ENCODE data around the gene RSPH9.

RSPH9 gene, protein sequence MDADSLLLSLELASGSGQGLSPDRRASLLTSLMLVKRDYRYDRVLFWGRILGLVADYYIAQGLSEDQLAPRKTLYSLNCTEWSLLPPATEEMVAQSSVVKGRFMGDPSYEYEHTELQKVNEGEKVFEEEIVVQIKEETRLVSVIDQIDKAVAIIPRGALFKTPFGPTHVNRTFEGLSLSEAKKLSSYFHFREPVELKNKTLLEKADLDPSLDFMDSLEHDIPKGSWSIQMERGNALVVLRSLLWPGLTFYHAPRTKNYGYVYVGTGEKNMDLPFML

DNA sequence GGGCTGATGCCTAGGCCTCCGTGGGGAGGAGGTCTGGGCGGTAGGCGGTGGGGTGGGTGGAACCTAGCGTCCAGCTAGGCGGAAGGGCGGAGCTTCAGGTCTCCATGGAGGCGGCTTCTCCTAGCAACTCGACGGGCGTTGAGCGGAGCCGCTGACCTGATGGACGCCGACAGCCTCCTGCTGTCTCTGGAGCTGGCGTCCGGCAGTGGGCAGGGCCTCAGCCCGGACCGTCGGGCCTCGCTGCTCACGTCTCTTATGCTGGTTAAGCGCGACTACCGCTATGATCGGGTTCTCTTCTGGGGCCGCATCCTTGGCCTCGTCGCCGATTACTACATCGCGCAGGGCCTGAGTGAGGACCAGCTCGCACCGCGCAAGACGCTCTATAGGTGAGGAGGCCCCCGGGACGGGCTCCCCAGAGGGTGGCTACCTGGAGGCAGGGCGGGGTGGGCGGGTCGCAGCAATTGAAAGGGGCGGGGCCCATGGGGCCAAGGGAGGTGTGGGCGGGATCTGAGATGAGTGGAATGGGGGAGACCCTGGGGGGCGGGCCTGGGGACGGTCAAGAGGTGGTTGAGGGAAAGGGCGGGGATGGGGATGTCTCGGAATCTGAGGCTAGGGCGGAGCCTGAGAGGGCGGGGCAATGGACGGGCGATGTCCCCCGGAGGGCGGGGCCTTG, at the start of gene RSPH9:
Gene RSPH9 (plus strand): TSS at position 97 of the 673 bp plus-strand sequence. CDS start 63 bp downstream, at position 160.
- DNase-seq = peak; percentile 72 to 74

DNA sequence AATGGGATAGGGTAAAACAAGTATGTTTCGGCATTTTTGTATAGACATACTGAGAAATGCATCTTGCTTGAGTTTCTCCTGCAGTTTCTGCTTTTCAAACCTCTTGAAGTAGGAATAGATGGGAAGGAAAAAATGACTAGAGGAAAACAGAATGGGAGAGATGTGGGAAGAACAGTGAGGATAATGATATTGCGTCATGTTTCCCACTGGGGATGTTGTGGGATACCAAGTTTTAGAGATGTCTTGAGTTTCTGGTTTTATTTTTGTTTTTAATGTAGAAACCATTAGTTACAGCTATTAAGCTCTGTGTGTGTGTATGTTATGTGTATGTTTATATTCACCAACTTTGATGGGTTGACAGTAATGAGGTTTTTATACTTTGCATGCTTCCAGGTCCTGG, 44.2 kb upstream of the RSPH9 start:
- no peak for DNase-seq

DNA sequence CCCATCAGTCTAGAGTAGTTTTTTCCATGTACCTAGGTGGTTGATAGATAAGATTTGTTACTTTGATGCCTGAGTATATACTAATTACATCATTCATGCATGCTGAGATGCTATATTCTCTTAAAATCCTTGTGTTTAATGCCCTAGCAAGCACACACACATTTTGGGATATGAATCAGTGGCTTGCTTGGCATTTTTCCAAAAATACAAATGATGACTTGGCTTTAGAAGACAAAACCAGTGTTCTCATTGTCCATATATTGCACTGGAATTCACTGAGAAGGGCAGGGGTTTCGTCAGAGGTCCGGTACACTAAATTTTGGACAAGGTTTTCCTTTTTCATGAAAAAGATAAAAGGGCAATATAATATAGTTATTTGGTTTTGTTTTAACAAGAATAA, 40.7 kb upstream of the RSPH9 start:
- DNase-seq = no peak

DNA sequence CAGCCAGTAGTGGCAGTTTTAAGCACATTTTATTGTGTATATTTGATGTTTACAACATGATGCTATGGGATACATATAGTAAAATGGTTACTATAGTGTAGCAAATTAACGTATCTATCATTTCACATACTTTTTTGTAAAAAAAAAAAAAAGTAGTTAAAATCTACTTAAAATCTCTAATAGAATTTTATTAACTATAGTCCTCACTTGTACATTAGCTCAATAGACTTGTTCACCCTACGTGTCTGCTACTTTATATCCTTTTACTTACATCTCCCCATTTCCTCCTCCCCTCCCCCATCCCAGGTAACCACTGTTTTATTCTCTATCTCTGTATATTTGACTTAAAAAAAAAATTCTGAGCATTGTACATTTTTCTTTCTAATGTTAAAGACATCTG, 38.8 kb upstream of the RSPH9 start:
- DNase-seq = no peak

DNA sequence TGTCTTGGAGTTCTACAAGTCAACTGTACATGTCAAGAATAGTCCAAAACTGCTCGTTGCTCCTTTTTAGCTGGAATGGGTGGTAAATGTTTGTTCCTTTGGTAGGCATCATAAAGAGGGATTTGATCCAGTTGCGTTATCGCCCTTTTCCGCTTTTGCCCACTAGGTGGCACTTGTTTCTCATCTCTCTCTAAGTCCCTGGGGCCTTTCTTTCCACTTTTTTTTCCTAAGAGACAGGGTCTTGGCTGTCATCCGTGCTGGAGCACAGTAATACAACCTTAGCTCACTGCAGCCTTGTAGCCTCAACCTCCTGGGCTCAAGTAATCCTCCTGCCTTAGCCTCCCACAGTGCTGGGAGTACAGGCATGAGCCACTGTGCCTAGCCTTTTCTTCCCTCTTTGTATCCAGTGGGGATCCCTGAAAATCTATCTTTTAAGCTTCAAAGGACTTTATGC, 36.5 kb upstream of the RSPH9 start:
- DNase-seq = peak; percentile 37 to 58

DNA sequence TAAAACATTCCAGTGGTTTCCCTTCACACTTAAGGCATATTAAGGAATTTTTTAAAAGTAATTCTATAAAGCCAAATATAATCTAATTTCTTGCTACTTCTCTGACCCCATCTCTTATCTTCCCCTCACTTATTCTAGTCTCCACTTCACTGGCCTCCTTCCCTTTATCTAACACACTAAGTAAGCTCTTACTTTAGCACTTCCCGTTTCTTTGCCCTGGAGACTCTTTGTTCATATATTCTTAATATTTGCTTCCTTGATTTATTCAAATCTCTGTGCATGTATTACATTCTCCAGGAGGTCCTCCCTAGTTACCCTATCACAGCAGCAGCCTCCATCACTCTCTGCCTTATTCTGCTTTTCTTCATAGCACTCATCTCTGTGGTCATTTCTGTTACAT, 36.0 kb upstream of the RSPH9 start:
- DNase-seq = no peak

DNA sequence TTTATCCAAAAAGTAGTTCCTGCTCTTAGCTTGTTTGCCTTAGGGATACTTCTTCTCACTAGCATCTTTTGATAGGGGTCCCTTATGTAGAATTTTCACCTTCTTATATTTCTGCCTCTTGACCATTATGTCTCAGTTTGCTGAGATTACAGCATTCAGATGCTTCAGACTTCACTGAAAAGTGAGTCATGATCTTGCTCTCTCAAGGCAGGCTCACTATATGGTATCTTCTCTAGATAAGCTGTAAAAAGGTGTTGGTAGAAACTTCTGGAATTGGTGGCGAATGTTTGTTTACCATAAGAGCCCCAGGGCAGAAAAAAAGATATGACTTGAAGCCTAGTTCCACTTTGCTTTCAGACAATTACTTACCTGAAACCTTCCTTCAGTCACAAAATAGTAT, 35.4 kb upstream of the RSPH9 start:
- no peak for DNase-seq

DNA sequence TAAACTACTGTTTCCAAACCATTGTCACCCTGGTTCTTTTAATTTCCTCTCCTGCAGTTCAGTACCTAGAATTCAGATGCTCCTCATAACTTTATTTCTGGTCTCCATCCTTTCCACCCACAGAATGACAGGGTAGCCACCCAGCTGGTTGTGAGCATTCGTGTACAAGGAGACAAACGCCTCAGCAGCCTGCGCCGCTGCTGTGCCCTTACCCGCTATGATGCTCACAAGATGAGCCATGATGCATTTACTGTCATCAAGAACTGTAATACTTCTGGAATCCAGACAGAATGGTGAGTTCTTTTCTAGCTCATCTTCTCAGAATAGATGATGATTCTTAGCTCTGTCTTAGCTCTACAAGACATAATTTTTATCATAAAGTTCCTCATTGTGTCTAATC, 34.4 kb upstream of the RSPH9 start:
- no peak for DNase-seq

DNA sequence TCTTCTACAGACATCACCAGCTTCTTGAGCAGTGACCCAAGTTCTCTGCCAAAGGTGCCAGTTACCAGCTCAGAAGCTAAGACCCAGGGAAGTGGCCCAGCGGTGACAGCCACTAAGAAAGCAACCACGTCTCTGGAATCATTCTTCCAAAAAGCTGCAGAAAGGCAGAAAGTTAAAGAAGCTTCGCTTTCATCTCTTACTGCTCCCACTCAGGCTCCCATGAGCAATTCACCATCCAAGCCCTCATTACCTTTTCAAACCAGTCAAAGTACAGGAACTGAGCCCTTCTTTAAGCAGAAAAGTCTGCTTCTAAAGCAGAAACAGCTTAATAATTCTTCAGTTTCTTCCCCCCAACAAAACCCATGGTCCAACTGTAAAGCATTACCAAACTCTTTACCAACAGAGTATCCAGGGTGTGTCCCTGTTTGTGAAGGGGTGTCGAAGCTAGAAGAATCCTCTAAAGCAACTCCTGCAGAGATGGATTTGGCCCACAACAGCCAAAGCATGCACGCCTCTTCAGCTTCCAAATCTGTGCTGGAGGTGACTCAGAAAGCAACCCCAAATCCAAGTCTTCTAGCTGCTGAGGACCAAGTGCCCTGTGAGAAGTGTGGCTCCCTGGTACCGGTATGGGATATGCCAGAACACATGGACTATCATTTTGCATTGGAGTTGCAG, 31.0 kb upstream of the RSPH9 start:
- DNase-seq = no peak

DNA sequence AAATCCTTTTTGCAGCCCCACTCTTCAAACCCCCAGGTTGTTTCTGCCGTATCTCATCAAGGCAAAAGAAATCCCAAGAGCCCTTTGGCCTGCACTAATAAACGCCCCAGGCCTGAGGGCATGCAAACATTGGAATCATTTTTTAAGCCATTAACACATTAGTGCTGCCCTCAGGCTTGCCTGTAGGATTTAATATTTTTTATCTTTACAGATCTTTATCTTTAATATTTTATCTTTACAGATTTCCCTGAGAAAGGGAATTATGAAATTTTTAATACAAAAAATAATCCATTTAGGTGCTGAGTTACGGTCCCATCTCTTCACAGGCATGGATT, 30.5 kb upstream of the RSPH9 start:
- no peak for DNase-seq

DNA sequence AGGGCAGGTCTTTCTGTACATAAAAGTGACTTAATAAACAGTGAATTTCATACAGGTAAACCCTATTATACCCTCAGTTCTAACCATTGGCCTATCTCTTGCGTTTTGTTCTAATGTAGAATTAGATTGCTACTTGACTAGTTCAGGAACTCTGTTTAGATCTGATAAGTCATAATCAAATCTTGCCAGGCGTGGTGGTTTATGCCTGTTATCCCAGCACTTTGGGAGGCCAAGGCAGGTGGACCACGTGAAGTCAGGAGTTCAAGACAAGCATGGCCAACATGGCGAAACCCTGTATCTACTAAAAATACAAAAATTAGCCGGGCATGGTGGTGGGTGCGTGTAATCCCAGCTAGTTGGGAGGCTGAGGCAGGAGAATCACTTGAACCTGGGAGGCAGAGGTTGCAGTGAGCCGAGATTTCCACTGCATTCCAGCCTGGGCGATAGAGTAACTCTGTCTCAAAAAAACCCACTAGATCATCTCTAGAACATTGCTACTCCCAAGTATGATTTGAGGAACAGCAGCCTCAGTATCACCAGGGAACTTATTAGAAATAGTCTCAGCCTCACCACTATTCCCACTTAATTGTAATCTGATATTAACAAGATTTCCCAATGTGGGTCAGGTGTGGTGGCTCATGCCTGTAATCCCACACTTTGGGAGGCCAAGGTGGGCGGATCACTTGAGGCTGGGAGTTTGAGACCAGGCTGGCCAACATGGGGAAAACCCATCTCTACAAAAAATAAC, 27.9 kb upstream of the RSPH9 start:
- no peak for DNase-seq

DNA sequence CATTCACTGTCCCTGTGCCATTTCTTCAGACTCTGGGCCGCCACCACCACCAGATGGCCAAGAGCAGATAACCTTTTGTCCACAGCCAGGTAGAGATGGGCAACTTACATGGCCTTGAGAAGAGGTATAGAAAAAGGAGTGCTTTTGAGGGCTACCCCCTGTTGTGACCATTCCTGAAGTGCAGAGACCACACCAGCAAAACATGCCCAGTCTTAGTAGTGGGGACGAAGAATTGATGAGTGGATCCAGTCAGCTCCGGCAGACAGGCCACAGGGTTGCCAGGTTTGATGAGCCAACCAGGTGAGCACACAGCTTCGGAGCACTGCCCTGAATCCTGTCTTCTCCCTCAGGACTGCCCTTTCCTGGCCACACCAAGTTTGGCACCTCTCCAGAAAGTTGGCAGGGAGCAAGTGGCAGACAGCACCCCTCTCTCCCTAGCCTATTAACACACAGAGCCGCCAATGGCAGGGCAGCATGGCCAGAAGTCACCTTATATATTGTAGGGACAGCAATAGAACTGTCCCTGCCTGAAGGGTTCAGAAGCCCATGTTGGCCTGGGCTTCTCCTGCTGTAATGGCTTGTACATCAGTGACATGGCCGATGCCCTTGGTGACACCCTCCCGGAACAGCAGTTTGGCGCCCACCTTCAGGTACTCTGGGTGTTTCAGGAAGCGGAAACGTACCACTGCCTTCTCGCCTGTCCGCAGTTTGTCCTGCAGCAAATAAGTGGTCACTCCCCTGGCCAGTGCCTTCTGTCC, 23.6 kb upstream of the RSPH9 start:
- DNase-seq = no peak

DNA sequence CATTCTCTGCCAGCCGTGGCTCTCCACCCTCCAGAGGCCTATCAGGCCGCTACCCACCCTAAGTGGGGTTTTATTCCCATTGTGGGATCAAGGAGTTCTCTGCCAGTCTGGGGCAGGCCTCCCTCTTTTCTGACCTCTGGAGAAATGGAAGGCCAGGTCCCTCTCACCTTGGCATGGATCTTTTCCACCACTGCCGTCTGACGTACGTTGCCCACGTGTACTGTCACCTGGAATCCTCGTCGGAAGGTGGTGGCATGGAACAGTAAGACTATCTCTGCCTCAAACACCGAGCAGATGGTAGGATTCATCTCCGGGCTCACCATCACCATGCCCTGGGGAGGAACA, 23.0 kb upstream of the RSPH9 start:
- DNase-seq = no peak

DNA sequence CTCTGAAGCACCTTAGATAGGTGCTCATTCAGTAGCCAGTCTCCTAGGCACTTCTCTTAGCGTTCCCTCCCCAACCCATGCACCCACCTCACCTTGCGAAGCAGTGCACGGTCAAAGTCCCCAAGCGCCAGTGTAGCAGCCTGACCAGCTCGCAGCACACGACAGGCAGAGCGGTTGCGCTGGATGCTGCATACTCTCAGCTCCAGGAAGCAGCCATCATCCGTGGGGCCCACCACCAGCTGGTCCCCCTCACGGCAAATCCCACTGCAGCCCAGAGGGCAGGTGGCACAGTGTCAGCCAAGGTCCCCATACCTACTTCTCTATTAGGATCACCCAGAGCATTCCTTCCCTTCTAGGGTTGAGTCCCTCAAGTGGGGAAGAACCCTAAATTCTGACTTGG, 22.3 kb upstream of the RSPH9 start:
- DNase-seq = no peak

DNA sequence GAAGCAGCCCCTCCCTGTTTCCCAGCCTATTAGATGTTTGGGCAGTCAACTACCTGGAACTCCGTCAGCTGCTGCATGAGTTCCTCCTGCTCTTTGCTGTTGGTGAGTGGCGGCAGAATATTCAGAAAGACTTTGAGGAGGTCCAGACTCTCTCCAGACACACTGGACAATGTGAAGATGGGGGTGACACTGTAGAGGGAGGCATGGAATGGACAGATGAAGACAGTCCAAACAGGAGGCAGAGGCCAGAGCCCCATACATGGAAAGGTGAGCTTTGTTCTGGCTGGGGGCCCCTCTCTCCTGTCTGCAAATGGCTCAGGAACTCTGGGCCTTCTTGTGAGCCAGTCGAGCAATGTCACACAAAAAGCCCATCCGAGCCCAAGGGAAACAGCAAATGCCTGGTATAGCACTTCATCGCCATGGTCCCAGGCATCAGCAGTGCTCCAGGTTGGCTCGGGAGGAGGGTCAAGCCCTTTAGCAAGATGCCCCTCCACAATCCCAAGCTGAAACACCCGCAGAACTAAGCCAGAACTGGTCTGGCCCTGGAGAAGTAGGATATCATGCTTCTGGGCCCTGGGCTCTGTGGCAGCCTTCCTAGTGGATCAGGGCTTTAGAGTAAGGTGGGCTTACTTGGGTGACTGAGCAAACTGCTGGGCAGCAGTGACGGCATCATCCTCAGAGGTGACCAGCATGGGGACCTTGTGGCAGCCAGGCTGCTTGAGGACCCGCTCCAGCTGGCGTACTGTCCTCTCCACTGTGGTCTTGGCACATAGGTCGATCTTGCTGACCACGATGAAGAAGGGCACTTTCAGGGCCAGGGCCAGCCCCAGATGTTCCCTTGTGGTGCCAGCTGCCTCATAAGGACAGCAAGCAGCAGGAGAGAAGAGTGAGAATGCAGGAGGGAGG, 20.7 kb upstream of the RSPH9 start:
- no peak for DNase-seq

DNA sequence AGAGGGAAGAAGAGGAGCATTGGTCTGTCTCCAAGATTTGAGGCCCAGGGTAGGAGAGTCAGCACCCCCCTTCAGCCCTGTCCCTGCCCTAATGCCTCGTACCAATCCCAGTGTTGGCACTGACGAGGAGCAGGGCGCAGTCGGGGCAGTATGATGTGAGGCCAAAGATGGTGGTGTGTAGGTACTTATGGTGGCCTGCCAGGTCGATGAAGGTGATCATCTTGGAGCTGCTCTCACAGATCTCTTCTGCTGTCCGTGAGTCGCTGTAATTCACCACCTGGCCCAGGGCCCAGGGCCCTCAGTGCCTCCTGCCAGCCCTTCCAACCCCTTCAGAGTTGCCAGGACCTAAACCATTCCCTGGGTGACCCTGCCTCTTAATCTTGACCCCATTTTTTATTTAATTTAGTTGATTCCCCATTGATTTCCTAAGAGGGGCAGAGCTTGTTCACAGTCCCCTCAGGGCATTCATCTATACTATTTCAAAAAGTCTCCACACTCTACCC, 20.0 kb upstream of the RSPH9 start:
- DNase-seq = no peak

DNA sequence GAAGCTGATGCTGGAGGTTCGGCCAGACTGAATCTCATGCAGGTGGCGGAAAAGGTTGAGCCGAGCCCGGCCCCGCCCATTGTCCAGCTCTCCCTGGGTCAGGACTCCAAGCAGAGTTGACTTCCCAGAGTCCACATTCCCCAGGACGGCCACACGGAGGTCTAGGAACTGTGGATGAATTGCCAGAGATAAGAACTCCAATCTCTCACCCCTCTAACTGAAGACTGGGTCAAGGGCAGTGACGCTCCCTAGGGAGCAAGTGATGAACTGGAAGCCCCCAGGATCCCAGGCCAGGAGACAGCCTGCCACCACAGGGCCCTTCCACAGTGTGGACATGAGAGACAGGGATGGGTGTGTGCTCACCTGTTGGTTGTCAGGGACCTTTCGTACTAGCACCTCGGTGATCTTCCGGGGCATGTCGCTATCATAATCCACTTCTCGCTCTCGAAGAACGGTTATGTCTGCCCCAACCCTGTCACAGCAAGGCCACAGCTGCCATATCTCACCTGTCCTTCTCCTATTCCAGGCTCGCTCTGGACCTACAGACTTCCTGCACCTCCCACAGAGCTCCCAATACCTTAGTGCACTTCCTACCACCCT, 19.3 kb upstream of the RSPH9 start:
- no peak for DNase-seq

DNA sequence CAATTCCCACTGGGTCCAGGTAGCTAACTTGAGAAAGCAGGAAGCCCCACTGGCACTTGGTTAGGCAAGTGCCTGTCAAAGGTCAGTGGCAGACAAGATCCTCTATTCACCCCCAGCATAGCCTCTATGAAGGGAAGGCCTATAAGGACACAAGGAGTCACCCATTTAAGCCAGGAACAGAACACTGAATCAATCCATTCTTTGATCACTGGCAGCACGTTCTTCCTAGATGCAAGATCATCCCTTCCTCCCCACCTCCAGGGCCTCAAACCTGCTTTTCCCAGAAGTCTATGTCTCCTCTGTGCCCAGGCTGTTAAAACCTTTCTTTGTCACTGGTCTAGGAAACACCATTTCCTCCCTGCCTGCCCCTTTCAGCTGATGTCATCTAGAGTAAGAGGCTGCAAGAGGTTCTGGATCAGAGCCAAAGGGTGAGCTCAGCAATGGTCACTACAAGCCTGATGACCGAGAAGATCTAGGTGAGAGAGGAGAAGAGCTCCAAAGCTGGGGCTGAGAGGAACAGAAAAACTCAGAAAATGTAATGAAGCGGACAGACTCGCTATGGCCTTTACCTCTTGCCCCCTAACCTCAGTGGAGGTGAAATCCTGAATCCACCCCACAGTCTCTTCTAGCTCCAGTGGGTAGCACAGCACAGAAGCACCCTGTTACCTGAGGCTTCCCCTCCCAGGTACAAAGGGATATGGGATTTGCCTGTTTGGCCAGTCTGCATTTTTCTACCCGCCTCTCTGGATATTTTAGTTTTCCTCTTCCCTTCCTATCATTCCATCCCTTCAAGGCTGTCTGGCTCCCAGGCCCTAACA, 17.6 kb upstream of the RSPH9 start:
- DNase-seq = peak in 1 of 2 donors; percentile 54

DNA sequence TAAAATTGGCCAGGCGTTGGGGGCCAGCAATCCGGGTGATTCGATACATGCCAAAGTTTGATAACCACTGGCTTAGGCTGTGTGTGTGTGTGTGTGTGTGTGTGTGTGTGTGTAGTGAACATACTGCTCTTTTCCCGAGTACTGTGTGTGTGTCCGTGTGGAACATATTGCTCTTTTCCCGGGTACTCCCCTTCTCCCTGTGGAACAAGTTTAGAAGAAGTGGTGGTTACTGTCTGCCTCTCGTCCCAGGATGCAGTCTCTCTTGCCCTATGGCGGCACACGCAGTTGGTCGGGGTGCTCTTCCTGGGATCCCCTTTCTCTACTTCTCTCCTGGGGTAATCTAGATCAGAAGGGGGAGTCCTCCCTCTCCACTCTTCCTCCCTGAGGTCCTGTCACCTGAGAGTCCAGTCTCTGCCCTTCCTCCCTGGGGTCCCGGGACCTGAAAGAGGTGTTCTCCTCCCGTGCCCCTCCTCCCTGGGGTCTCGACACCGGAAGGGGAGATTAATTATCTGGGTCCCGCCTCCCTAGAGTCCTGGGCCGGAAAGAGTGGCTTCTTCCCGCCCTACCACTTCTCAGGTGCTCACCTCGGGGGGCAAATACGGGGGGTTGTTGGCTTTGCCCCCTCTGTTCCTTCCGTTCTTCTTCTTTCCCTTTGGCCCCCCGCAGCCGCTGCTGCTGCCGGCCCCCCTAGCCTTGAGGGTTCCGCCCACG, 16.3 kb upstream of the RSPH9 start:
- peak; percentile 49 to 64 for DNase-seq

DNA sequence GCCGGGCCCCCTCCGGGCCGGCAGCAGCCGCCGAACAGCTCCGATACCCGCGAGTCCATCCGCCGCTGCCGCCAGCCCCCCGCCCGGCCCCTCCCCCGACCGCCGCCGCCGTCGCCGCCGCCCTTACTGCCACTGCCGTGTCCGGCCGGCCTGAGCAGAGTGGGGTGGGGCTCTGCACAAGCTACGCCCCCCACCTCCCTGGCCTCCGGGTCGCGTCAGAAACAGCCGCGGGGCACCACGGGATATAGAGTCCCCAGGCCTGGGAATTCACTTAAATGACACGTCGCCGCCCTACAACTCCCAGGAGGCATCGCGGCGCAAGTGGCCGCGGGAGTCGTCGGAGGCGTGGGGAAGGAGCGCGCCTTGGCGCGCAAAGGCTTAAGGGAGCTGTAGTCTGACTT, 15.7 kb upstream of the RSPH9 start, which contains the start of gene GTPBP2:
Gene GTPBP2 (minus strand): TSS at position 161 of the 401 bp plus-strand sequence. CDS start 102 bp downstream, at position 59.
- DNase-seq = peak; percentile 96
